DND-41 (cell line): ENCODE measurements around the gene ATP1B3.

Experiments
- CTCF ChIP-seq: IDR thresholded peaks from 2 replicates; pipeline ENCODE4 v1.5.1; 2012; ENCODE audit warnings: borderline replicate concordance, low read length, moderate library complexity, mild to moderate bottlenecking; ENCODE audit not compliant: poor library complexity, severe bottlenecking; ENCODE audit errors: extremely low read depth
- EZH2 ChIP-seq: IDR thresholded peaks from 3 replicates; pipeline ENCODE4 v1.6.1; 2012; ENCODE audit warnings: borderline replicate concordance, low read depth, mild to moderate bottlenecking, moderate library complexity, low read length, inconsistent platforms; ENCODE audit not compliant: severe bottlenecking

GRCh38 chr3:141851411-141851810, 25.0 kb upstream of the ATP1B3 start:
- TF ChIP-seq CTCF (no peak), EZH2 (no peak)
